Esophagus muscularis mucosa (tissue), 4 donors: ENCODE data around the gene CNNM3.

Experiments used
- CTCF ChIP-seq, 3 experiments: fragments of 200-600 bp in 2 of 3; fragments of 450-650 bp in 1 of 3; sonication (generic) in 2 of 3; IDR thresholded peaks; one replicate each; pipeline ENCODE4 v1.5.1; 2017 to 2019; ENCODE audit warnings: antibody characterized with exemption in 3 of 3, mild to moderate bottlenecking in 2 of 3, moderate library complexity in 1 of 3
- EP300 ChIP-seq: sonication (generic); formaldehyde crosslinking; IDR thresholded peaks from one replicate; pipeline ENCODE4 v1.6.1; 2017; ENCODE audit warnings: antibody characterized with exemption
- POLR2A ChIP-seq: fragments of 450-650 bp; IDR thresholded peaks from one replicate; pipeline ENCODE4 v1.6.1; 2017; ENCODE audit warnings: antibody characterized with exemption, moderate library complexity, mild to moderate bottlenecking, low read depth
- POLR2AphosphoS5 ChIP-seq, 2 donors: sonication (generic); formaldehyde crosslinking; IDR thresholded peaks; one replicate each; pipeline ENCODE4 v1.6.1; 2017; ENCODE audit warnings: antibody characterized with exemption in 2 of 2

GRCh38 chr2:96878796-96879544 lies 62.9 kb downstream of the CNNM3 start:
- TF ChIP-seq POLR2A = no peak
- no peak for TF ChIP-seq CTCF (IDR thresholded peaks at IDR 0.05)
- TF ChIP-seq EP300 = no peak
- no peak for TF ChIP-seq POLR2AphosphoS5 (IDR thresholded peaks at IDR 0.05)
